NCI-H2107 (cell line): ENCODE data around the gene CHST12.
"Not testable (repeated sequence)": the region's sequence is repeated elsewhere in the genome, so short reads cannot be mapped to it uniquely, and the experiment has no call there.

Experiments
- DNase-seq: peaks from one replicate; lab custom pipeline; 2025; lab: John Stamatoyannopoulos, UW

Gene CHST12

GRCh38 chr7:2404714-2405119 is 1.3 kb downstream of the CHST12 start:
- DNase-seq: no peak

GRCh38 chr7:2405201-2405600 is 1.8 kb downstream of the CHST12 start:
- no peak for DNase-seq

GRCh38 chr7:2405601-2406345 is 2.4 kb downstream of the CHST12 start:
- DNase-seq: no peak

GRCh38 chr7:2409745-2410414 is 6.5 kb downstream of the CHST12 start:
- no peak for DNase-seq

- DNase-seq: no peak
These were observed 7.6 kb downstream of the CHST12 start for GRCh38 chr7:2411049-2411448.

- DNase-seq: no peak
These were observed 8.6 kb downstream of the CHST12 start for GRCh38 chr7:2411815-2412586.

- DNase-seq: no peak
These were observed 9.3 kb downstream of the CHST12 start for GRCh38 chr7:2412587-2413201.

- no peak for DNase-seq
These were observed 12.7 kb downstream of the CHST12 start for GRCh38 chr7:2416063-2416462.

- DNase-seq: no peak
These were observed 13.2 kb downstream of the CHST12 start for GRCh38 chr7:2416650-2417049.

GRCh38 chr7:2417178-2417577 is 13.8 kb downstream of the CHST12 start:
- DNase-seq: not testable (repeated sequence)

GRCh38 chr7:2417981-2418481 is 14.6 kb downstream of the CHST12 start:
- no peak for DNase-seq

GRCh38 chr7:2420216-2420933 is 17.0 kb downstream of the CHST12 start:
- DNase-seq: no peak

- DNase-seq: no peak
These were observed 18.5 kb downstream of the CHST12 start for GRCh38 chr7:2421943-2422310.

GRCh38 chr7:2425749-2426148 is 22.3 kb downstream of the CHST12 start:
- no peak for DNase-seq

- DNase-seq: no peak
These were observed 28.0 kb downstream of the CHST12 start for GRCh38 chr7:2431260-2431867.

- DNase-seq: no peak
These were observed 29.7 kb downstream of the CHST12 start for GRCh38 chr7:2432910-2433712.

- no peak for DNase-seq
These were observed 30.5 kb downstream of the CHST12 start for GRCh38 chr7:2433713-2434550.

- DNase-seq: no peak
These were observed 31.7 kb downstream of the CHST12 start for GRCh38 chr7:2435146-2435545.

GRCh38 chr7:2436341-2437104 is 33.1 kb downstream of the CHST12 start:
- DNase-seq: no peak
